Tibial nerve (tissue), 4 donors: ENCODE results near the gene ASXL2.

ENCODE experiments used
- CTCF ChIP-seq, 5 experiments: fragments of 200-600 bp in 3 of 5; fragments of 450-650 bp in 2 of 5; sonication (generic) in 3 of 5; IDR thresholded peaks; one replicate each; pipeline ENCODE4 v1.5.1; 2016 to 2019; ENCODE audit warnings: antibody characterized with exemption in 5 of 5, mild to moderate bottlenecking in 3 of 5, moderate library complexity in 2 of 5
- EP300 ChIP-seq, 2 donors: sonication (generic); formaldehyde crosslinking; IDR thresholded peaks; one replicate each; pipeline ENCODE4 v1.6.1; 2017; ENCODE audit warnings: antibody characterized with exemption in 2 of 2, mild to moderate bottlenecking in 1 of 2
- POLR2A ChIP-seq, 2 donors: fragments of 450-650 bp; IDR thresholded peaks; one replicate each; pipeline ENCODE4 v1.6.1; 2017; ENCODE audit warnings: antibody characterized with exemption in 2 of 2, mild to moderate bottlenecking in 2 of 2, moderate library complexity in 2 of 2

- TF ChIP-seq CTCF (IDR thresholded peaks at IDR 0.05) = no peak
- no peak for TF ChIP-seq POLR2A (IDR thresholded peaks at IDR 0.05)
- TF ChIP-seq EP300 (IDR thresholded peaks at IDR 0.05) = no peak
Observed at GRCh38 chr2:25692143-25692542, 186.1 kb downstream of the ASXL2 start.
